Measurements from ENCODE around the gene LRP1B.

DNA sequence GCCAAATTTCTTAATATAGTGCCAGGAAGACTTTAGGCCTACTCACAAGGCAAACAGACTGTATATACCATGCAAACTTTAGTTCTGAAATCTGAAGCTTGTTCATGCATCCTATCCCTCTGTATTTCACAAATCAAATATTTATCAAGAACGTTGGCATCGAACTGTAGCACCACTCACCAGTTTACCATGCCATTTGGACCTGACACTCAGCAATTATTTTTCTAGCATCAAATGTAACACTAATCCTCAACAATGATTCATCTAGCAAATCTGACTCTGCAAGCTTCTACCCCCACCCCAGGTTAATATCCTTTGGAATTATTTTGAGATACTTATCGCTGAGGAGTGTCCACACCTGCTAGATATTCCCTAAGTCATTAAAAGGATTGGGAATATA, 1506.6 kb downstream of the LRP1B start:
- TF ChIP-seq RAD21 (IDR thresholded peaks at IDR 0.05; ENCODE audit: low read length) (no peak), CTCF (IDR thresholded peaks at IDR 0.05) (no peak), FOXM1 (IDR thresholded peaks at IDR 0.05; ENCODE audit: low read depth) (no peak), RFX5 (IDR thresholded peaks at IDR 0.05; ENCODE audit: low read length) (no peak), JUND (IDR thresholded peaks at IDR 0.05) (no peak), IRF3 (IDR thresholded peaks at IDR 0.05; ENCODE audit: low read depth, low read length) (no peak), USF1 (IDR thresholded peaks at IDR 0.05; ENCODE audit: borderline replicate concordance, low read depth) (no peak)
- TF ChIP-seq, protein P1, sequence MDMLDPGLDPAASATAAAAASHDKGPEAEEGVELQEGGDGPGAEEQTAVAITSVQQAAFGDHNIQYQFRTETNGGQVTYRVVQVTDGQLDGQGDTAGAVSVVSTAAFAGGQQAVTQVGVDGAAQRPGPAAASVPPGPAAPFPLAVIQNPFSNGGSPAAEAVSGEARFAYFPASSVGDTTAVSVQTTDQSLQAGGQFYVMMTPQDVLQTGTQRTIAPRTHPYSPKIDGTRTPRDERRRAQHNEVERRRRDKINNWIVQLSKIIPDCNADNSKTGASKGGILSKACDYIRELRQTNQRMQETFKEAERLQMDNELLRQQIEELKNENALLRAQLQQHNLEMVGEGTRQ (IDR thresholded peaks at IDR 0.05; ENCODE audit: borderline replicate concordance, low read depth, low read length), result no peak
